GM18868 (cell line): Measurements from ENCODE around the gene HSPD1.
"Not testable (repeated sequence)": the region's sequence is repeated elsewhere in the genome, so short reads cannot be mapped to it uniquely, and the experiment has no call there.

Experiments used
- ATAC-seq: cut with Tn5 transposase; IDR thresholded peaks from one replicate; pipeline ENCODE4 v1.9.1; 2021; ENCODE audit warnings: mild to moderate bottlenecking, moderate library complexity; ENCODE audit not compliant: unreplicated experiment

HSPD1 gene

DNA sequence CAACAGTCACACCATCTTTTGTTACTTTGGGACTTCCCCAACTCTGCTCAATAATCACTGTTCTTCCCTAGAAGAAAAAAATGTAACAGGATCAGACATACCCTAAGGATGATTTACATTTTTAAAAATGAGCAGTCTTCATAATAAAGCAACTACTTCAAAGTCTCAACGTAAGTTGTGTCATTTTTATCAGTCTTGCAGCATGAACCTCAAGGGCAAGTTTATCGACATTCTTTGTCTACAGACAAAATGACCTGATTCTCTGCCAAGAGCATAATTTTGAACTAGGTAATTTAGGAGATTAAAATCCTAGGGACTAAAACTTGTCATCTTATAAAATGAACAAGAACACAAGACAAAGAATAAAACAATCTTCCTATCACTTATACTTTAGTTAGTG, 2.3 kb downstream of the HSPD1 start:
- ATAC-seq = no peak

DNA sequence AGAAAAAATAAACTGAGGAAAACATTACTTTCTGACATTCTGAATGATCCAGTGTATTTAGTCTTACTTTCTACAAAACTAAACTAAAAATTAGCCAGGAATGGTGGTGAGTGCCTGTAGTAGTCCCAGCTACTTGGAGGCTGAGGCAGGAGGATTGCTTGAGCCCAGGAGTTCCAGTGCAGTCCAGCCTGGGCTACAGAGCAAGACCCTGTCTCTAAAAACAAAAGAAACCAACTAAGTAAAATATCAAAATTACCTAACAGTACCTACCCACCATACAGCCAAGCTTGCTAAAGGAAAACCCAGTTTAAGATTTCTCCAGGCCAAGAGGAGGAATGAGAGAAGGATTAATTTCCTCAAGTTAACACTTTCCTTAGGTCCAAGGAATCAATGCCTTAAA, 2.9 kb downstream of the HSPD1 start:
- no peak for ATAC-seq

DNA sequence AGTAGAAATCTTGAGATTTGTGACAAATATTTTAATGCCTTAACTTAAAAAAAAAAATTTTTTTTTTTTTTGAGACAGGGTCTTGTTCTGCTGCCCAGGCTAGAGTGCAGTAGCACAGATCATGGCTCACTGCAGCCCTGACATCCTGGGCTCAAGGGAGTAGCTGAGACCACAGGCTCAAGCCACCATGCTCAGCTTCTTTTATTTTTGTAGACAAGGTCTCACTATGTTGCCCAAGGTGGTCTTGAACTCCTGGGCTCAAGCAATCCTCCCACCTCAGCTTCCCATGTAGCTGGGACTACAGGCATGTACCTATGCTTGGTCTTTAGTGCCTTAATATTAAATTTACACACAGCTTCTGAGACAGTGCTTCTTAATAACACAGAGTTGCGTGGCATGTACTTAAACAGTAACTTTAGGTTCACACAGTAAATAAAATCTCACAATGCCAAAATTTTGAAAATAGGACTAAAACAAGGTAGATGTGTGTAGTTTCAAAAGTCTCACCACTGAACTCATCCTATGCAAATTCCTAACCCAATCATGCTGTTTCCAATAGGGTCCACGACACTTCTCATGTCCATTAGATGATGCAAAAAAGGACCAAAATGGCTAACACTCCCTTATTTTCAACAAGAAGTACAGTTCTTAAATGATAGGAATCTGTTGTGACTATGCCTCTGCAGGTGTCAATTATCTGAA, 4.1 kb downstream of the HSPD1 start:
- ATAC-seq = no peak

DNA sequence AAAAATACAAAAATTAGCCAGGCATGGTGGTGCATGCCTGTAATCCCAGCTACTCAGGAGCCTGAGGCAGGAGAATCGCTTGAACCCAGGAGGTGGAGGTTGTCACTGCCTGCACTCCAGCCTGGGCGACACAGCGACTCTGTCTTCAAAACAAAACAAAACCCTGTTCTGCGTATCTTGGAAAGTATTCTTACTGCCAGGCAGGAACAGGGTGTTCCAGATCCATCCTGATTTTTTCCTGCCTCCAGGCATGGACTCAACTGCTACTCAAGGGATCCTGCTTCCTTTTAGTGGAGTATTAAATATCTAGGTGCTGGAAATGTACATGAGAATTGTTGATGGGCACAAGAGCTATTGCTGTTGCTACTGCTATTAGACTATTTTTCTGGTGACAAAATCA, 12.3 kb downstream of the HSPD1 start:
- no peak for ATAC-seq

DNA sequence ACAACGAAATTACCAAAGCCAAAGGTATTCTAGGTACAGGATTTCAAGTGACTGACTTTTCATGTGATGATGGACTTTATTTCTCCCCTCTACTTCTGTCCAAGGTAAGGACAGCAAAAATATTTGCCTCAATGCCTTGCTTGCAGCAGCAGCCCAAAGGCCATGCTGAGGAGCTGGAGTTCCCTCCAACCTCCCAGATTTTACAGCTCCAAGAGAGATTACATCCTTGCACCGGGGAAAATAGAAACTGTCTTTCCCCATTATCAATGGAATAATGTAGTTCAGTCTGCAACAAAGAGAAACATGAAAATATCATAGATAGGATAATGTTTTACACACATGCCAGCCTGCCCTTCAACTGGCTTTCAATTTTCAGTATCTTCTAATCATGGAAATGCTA, 13.5 kb downstream of the HSPD1 start:
- ATAC-seq = no peak

DNA sequence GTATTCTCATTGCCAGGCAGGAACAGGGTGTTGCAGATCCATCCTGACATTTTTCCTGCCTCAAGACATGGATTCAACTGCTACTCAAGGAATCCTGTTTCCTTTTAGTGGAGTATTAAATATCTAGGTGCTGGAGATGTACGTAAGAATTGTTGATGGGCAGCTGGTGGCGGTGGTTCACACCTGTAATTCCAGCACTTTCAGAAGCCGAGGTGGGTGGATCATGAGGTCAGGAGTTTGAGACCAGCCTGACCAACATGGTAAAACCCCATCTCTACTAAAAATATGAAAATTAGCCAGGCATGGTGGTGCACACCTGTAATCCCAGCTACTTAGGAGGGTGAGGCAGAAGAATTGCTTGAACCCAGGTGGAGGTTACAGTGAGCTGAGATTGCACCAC, 15.4 kb downstream of the HSPD1 start:
- ATAC-seq = not testable (repeated sequence)

DNA sequence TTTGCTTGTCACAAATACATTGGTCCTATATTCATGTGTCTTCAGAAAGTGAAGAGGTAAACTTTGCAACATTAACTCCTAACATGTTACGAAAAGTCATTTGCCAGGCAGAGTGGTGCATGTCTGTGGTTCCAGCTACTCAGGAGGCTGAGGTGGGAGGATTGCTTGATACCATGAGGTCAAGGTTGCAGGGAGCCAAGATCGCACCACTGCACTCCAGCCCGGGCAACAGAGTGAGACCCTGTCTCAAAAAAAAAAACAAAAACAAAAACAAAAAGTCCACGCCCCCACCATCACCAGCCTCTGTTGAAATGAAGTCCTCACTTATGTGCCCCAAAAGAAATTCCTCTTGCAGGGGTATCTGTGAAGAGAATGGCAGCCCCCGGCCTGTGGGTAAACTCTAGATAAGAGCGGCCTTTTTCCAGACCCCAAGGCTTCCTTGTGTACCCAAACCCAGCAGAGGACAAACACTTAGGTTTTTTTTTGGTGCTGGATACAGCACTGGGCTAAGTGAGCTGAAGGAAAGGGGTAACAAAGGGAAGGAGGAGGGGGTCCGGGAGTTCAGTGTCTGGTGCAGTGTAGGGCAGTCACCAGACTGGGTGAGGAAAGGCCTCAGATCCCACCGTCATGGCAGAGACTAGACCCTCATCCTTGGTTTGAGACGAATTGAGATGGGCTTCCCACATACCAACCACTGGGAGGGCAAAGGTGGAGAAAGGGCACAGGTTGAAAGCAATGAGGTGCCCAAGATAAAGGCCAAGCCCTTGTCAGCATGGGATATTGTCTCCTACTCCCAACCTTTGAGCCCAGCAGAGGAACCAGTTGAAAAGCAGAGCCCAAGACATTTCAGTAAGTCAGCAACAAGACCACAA, 19.2 kb downstream of the HSPD1 start:
- no peak for ATAC-seq

DNA sequence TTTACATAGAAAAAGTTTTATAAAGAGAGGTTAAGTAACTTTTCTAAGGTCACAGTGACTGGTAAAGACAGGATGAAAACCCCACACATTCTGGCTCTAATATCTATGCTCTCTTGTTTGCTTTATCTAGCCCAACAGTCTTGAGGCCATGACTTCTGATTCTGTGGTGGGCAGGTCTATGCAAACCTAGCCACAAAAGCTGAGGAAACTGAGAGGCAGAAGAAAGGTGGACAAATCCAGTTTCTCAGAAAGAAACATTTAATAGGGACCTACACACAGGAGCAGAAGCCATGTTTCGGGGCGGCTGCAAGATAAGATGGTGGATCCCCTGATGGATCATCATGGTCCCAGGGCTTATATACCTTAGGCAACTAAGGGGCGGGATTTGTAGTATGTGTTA, 21.8 kb downstream of the HSPD1 start:
- ATAC-seq = no peak

DNA sequence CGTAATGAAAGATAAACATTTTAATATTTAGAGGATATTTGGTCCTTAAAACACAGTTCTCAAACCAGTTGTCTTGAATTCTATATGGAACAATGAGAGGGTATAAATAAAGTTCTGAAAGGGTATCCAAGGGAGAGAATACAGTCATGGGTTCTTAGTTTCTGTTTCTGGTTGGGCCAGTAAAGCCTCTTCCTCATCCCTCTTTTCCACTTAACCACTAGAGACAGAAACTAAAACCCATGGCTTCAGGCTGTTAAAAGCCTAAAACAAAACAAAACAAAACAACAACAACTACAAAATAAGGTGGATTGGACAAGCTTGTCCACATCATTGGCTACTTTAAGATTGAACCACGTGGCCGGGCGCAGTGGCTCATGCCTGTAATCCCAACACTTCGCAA, 27.5 kb downstream of the HSPD1 start:
- no peak for ATAC-seq

DNA sequence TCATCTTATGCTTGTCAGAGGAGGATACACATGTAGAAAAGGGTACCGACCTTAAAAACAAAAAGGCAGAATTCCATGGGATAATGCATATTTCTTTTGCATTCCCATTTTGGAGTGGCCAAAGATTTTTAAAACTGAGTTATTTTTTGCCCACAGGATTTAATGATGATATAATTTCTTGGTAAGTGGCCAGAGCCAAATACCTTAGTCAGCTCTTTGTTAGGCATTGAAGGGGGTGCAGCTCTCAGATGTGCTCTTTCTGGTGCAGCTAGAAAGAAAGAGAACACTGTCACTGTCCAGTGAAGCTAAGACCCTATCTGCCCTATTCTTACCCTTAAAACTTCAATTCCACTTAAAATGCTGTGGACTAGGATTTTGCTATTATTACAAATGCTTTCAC, 35.5 kb downstream of the HSPD1 start:
- ATAC-seq = no peak

DNA sequence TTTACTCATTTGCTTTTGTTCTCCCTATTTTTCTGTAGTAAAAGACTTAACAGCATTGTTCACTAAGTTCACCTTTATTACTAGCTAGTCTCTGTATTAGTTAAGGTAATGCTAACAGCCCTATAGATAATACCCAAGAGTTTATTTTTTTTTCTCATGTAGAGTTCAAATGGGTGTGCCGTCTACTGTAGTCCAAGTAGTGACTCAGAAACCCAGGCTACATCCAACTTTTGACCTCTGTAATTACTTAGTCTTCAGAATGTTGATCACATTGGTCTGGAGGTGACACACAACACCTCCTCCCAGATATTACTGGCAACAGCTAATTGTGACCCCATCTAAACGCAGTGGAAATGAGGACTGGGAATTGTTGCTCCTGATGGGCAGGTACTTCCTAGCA, 38.6 kb downstream of the HSPD1 start:
- no peak for ATAC-seq

DNA sequence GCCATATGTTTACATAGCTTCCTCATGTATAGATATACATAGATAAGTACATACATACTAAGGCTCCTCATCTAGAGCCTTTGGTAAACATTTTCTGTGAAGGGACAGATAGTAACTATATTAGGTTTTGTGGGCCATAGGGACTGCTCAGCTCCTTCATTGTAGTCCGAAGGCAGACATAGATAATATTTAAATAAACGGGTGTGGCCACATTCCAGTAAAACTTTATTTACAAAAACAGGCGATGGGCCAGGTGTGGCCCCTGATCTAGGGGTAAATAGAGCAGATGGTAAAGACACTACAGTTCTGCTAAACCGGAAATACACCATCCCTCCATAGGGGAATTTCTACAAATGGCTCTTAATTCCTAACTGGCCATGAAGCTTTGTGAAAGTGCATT, 39.0 kb downstream of the HSPD1 start:
- no peak for ATAC-seq

DNA sequence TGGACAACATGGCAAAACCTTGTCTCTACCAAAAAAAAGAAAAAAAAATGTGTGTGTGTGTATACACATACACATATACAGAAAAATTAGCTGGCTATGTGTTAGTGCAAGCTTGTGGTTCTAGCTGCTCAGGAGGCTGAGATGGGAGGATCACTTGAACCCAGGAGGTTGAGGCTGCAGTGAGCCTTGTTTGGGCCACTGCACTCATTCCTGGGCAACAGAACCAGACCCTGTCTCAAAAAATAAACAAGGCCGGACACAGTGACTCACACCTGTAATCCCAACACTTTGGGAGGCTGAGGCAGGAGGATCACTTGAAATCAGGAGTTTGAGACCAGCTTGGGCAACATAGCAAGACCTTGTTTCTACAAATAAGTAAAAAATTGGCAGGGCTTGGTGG, 44.2 kb downstream of the HSPD1 start:
- ATAC-seq = no peak

DNA sequence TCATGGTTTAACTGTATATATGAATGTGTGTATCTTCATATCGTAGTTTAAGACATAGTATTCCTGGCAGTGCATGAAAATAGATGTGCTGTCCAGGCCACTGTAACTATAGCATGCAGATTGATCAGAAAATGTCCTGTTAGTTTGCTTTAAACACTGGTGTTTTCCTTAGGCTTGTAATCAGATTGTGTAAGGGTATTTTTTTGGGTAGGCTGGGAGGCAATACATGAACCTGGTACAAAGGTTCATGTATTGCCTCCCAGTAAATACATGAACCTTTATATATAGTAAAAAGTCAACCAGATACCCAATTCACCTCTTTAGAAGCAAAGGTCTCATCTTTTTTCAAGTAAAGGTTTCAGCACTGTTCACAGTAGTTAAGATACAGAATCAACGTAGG, 44.7 kb downstream of the HSPD1 start:
- no peak for ATAC-seq

DNA sequence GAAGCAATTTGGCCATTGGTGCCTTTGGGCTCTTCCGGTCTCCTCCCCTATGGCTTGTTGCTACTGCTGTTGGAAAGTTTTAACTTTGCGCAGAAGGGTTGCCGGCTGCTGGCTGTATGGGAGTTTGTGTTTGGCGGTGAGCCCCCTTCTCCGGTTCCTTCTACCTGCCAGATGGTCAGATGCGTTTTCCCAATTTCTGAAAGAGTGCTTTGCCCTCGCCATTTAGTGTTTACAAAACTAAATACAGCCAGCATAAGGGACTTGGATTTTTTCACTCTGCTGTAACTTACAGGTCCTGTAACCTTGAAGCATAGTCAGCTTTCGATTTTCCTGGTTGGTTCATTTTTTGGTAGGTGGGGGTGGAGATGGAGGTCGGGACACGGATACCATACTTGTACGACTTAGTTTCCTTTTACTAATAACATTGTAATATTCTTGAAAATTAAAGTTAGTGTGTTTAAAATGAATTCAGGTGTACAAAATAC, 45.7 kb downstream of the HSPD1 start:
- peak; percentile 39 for ATAC-seq

DNA sequence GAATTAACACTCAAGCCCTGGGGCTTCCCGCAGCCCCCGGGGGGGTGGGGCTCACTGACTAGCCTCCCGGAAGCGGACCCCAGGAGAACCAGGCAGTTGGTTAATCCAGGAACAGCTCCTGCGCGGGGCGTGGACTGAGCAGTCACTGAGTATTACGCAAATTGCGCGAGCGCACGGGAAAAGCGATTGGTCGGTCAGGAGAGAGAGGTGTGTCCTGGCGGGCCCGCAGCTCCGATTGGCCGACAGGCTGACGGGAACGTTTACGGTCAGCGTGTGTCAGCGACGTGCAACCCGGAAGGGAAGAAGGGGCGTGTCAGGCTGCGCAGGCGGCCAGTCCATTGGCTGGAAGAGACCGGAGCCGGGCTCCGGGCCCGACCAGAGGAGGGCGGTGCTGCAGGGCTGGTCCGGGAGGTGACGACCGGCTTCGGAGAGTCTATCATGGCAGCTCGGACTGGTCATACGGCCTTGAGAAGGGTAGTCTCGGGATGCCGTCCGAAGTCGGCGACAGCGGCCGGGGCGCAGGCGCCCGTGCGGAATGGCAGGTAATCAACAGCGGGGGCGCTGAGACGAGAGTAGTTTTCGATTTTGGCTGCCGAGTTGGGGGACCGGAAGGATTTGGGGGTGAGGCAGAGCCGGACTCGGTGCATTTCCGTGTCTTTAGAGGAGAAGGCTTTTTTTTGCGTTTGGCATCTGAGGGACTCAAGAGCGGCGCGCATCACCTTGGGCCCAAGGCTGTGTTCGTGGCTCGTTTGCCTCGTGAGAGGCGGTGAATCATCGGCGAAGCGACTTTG, 46.3 kb downstream of the HSPD1 start, which contains the start of gene COQ10B:
COQ10B (plus strand) TSS at position 430 of the 791 bp plus-strand sequence; CDS start at position 439, 9 bp downstream.
- peak; percentile 91 for ATAC-seq

DNA sequence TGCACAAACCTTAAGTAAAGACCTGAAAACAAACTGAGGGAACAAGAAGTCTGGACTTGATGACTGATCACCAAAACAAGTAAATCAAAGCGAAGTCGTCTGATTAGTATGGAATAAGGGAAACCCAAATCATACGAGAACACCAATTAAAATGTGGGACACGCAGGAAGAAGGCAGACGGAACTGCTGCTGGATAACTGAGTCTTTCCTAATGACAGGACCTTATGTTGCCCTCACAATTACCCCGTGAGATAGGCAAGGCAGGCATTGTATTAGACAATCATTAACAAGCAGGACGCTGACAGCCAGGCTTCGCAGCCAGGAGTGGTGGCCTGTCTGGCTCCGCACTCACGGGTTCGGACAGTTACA, 46.9 kb downstream of the HSPD1 start:
- no peak for ATAC-seq

DNA sequence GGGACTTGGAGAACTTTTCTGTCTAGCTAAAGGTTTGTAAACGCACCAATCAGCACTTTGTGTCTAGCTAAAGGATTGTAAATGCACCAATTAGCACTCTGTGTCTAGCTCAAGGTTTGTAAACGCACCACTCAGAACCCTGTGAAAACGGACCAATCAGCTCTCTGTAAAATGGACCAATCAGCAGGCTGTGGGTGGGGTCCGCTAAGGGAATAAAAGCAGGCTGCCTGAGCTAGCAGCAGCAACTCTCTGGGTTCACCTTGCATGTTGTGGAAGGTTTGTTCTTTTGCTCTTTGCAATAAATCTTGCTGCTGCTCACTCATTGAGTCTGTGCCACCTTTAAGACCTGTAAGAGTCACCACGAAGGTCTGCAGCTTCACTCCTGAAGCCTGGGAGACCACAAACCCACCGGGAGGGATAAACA, 48.7 kb downstream of the HSPD1 start:
- ATAC-seq = not testable (repeated sequence)

DNA sequence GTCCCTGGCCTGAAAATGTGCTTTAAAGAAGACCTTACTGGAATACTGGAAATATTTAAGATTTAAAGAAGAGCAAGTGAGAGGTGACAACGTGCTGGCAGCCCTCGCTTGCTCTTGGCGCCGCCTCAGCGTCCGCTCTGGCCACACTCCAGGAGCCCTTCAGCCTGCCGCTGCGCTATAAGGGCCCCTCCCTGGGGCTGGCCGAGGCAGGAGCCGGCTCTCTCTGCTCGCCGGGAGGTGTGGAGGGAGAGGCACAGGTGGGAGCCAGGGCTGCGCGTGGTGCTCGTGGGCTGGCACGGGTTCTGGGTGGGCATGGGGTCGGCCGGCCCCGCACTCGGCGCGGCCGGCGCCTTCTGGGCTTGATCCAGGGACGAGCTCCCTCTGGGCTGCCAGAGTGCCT, 49.2 kb downstream of the HSPD1 start:
- ATAC-seq = no peak

DNA sequence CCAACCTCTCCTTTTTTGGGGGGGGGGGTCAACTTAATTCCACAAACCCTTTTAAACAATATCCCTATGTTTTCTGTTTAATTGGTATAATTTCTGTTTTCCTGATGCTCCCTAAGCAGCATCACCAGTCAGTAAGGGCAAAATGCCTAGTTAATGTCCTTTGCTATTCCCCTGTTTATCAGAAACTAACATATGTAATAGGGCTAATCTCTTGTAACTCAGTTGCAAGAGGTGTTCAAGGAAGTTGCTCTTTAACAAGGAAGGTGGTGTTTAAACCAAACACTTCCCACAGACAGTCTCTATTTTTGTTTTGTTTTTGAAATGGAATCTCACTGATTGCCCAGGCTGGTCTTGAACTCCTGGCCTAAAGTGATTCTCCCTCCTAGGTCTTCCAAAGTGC, 52.8 kb downstream of the HSPD1 start:
- ATAC-seq = no peak

DNA sequence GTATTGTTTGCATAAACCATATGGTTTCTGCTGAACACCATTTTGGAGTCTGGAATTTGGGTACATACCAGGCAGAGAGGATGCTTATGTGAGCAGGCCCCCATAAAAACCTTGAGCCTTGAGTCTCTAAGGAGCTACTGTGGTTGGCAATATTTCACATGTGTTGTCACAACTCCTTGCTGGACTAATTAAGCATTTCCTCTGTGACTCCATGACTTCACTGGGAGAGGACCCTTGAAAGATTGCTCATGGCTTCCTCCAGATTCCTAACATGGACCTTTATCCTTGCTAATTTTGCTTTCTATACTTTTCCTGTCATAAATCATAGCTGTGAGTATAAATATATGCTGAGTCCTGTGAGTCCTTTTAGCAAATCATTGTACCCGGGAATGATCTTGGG, 53.9 kb downstream of the HSPD1 start:
- no peak for ATAC-seq
